ENCODE measurements around the gene CHD3. TPM values are rescaled to one million over a fixed set of nuclear protein-coding genes. Genes with fewer than 3 reads are reported as not detected.

CHD3 gene
- total and polyA plus RNA-seq, 2 of the 13 experiments (the other 11 are each of a cell fraction or from before 2014, with no cell fraction given) = 2.7 to 3.7 TPM

GRCh38 chr17:7887482-7888183 lies 956 bp upstream of the CHD3 start (continued):
- TF ChIP-seq ZSCAN5A (CRISPR knock-in tag; IDR thresholded peaks at IDR 0.05; ENCODE audit: borderline replicate concordance) (no peak), SYNCRIP (IDR thresholded peaks at IDR 0.05; ENCODE audit: insufficient read depth, low read depth, low read length) (no peak), ZNF878 (CRISPR knock-in tag; IDR thresholded peaks at IDR 0.05) (no peak), MXI1 (IDR thresholded peaks at IDR 0.05; ENCODE audit: borderline replicate concordance, low read depth, low read length) (no peak; the same call in 2 of the 3 replicates), ZBTB3 (CRISPR knock-in tag; IDR thresholded peaks at IDR 0.05; ENCODE audit: borderline replicate concordance, low read depth) (no peak), RARA (CRISPR knock-in tag; IDR thresholded peaks at IDR 0.05) (peak; percentile 91), HMGXB4 (CRISPR knock-in tag; IDR thresholded peaks at IDR 0.05; ENCODE audit: borderline replicate concordance in 1 of 2, low read depth in 1 of 2) (peak; percentile 49 to 78; a peak in 3 of 4 replicates), NCOR1 (IDR thresholded peaks at IDR 0.05; ENCODE audit: borderline replicate concordance, low read length) (no peak; the same call in 1 of the 2 replicates), TEAD2 (CRISPR knock-in tag; IDR thresholded peaks at IDR 0.05) (no peak), KLF16 (CRISPR knock-in tag; IDR thresholded peaks at IDR 0.05) (peak in 1 of 2 experiments; percentile 64; a peak in 1 of 4 replicates), NONO (IDR thresholded peaks at IDR 0.05) (no peak), NONO (CRISPR knock-in tag; conservative IDR thresholded peaks at IDR 0.05) (0 out of 2 replicates have a peak, but pooled peaks have one; percentile 53), SAFB2 (CRISPR knock-in tag; IDR thresholded peaks at IDR 0.05; ENCODE audit: borderline replicate concordance, low read depth) (no peak), ZSCAN20 (CRISPR knock-in tag; IDR thresholded peaks at IDR 0.05; ENCODE audit: borderline replicate concordance) (no peak), ZNF30 (CRISPR knock-in tag; IDR thresholded peaks at IDR 0.05) (no peak), ZFP36 (IDR thresholded peaks at IDR 0.05; ENCODE audit: borderline replicate concordance, low read depth, low read length, partially characterized antibody) (no peak), ATF6 (CRISPR knock-in tag; conservative IDR thresholded peaks at IDR 0.05) (no peak), YEATS2 (CRISPR knock-in tag; IDR thresholded peaks at IDR 0.05; ENCODE audit: borderline replicate concordance) (0 out of 2 replicates have a peak, but pooled peaks have one; percentile 24), ZNF740 (CRISPR knock-in tag; IDR thresholded peaks at IDR 0.05) (no peak), ZNF629 (CRISPR knock-in tag; conservative IDR thresholded peaks at IDR 0.05) (no peak), MNT (IDR thresholded peaks at IDR 0.05) (no peak), ZNF780A (CRISPR knock-in tag; IDR thresholded peaks at IDR 0.05) (no peak)
